Immature natural killer cell (primary cell): ENCODE measurements around the gene SYT2. TPM values are rescaled to one million over a fixed set of nuclear protein-coding genes. Genes with fewer than 3 reads are reported as not detected.
"Not testable (repeated sequence)": the region's sequence is repeated elsewhere in the genome, so short reads cannot be mapped to it uniquely, and the experiment has no call there.

ENCODE experiments used
- DNase-seq, 3 donors: peaks; one replicate each; pipeline ENCODE4 v3.0.0; 2022; ENCODE audit warnings: mixed read lengths in 1 of 3
- H3K27ac Mint-ChIP-seq, 6 donors: one replicate each; pipeline ENCODE4 v1.8.0; 2020; ENCODE audit warnings: mixed read lengths in 6 of 6, mild to moderate bottlenecking in 5 of 6, inconsistent platforms in 4 of 6, moderate library complexity in 3 of 6
- H3K27me3 Mint-ChIP-seq, 3 donors: one replicate each; pipeline ENCODE4 v1.8.0; 2020 to 2021; ENCODE audit warnings: low read depth in 3 of 3, mild to moderate bottlenecking in 3 of 3, mixed read lengths in 3 of 3, moderate library complexity in 3 of 3, inconsistent platforms in 1 of 3
- H3K36me3 Mint-ChIP-seq, 3 donors: one replicate each; pipeline ENCODE4 v1.8.0; 2020; ENCODE audit warnings: mixed read lengths in 3 of 3, inconsistent platforms in 2 of 3, mild to moderate bottlenecking in 2 of 3
- H3K4me1 Mint-ChIP-seq, 2 donors: one replicate each; pipeline ENCODE4 v1.8.0; 2020; ENCODE audit warnings: inconsistent platforms in 2 of 2, mild to moderate bottlenecking in 2 of 2, mixed read lengths in 2 of 2, moderate library complexity in 1 of 2
- H3K4me3 Mint-ChIP-seq, 5 donors: one replicate each; pipeline ENCODE4 v1.8.0; 2020; ENCODE audit warnings: mild to moderate bottlenecking in 5 of 5, mixed read lengths in 5 of 5, inconsistent platforms in 3 of 5, moderate library complexity in 3 of 5
- H3K9me3 Mint-ChIP-seq, 6 donors: one replicate each; pipeline ENCODE4 v1.8.0; 2020; ENCODE audit warnings: mild to moderate bottlenecking in 6 of 6, mixed read lengths in 6 of 6, inconsistent platforms in 4 of 6, moderate library complexity in 3 of 6
- polyA plus RNA-seq, 3 donors: library from polyadenylated mRNA; unstranded; fragments of 300-500 nt; fragmentation: Illumina TruSeq; gene quantifications; one replicate each; pipeline ENCODE4 v1.2.3, GENCODE V29; 2021

The SYT2 gene
- polyA plus RNA-seq, 3 donors from 2014 or later = 0.09 TPM; not detected in 2

GRCh38 chr1:202590975-202591411, 119.3 kb downstream of the SYT2 start:
- H3K27ac Mint-ChIP-seq = no peak overlapping the region
- DNase-seq = no peak
- peaks cover 4 to 12% of the 10 kb centered on the region in 2 donors for H3K4me1 Mint-ChIP-seq
- no peaks in the 10 kb centered on the region for H3K9me3 Mint-ChIP-seq
- no peak overlapping the region for H3K4me3 Mint-ChIP-seq
- H3K36me3 Mint-ChIP-seq = peaks cover 0 to 32% (median 18%) of the 10 kb centered on the region in 3 donors
- peaks cover 0 to 3% (median 2%) of the 10 kb centered on the region in 3 donors for H3K27me3 Mint-ChIP-seq

GRCh38 chr1:202590126-202590525, 120.1 kb downstream of the SYT2 start:
- peaks cover 0 to 30% (median 14%) of the 10 kb centered on the region in 3 donors for H3K36me3 Mint-ChIP-seq
- no peaks in the 10 kb centered on the region for H3K9me3 Mint-ChIP-seq
- no peak for DNase-seq
- peaks cover 4 to 12% of the 10 kb centered on the region in 2 donors for H3K4me1 Mint-ChIP-seq
- peaks cover 0 to 3% (median 2%) of the 10 kb centered on the region in 3 donors for H3K27me3 Mint-ChIP-seq
- H3K27ac Mint-ChIP-seq = no peak overlapping the region
- H3K4me3 Mint-ChIP-seq = no peak overlapping the region

DNA sequence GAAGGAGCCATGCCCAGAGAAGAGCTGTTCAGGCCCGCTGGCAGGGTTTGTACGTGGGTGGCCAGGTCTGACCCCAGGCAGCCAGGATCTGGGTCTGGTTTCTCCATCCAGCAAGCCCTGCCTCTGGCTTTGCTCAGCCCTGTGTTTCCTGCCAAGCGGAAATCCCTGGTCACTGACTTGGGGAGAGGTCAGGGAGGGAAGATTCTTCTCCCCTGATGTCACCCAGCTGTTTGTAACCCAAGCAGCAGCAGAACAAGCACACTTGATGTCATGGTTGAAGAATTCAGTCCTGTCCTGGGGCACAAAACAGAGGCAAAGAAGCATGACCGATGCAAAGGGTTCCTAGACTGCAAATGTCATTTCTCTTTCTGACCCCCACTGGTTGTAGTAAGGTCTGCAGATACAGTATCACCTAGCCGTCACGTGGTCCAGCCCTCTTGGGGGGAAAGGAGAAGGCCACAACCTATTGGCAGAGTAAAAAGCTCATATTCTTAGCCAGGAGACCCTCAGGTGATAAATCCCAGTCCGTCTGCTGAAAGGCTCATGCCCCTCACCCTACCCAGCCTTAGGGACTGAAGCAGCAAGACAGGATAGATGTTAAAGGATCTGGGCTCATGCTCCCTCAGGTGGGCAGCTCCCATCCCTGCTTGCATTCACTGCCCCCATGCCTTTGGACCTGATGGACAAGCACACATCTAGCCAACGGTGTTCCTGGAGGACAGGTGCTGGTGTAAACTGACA, 120.9 kb downstream of the SYT2 start:
- Mint-ChIP-seq H3K27me3 (peaks cover 0 to 3% (median 2%) of the 10 kb centered on the region in 3 donors), H3K27ac (no peak overlapping the region), H3K36me3 (peaks cover under 1 to 28% (median 7%) of the 10 kb centered on the region in 3 donors), H3K9me3 (no peaks in the 10 kb centered on the region), H3K4me1 (peaks cover 4 to 12% of the 10 kb centered on the region in 2 donors), H3K4me3 (no peak overlapping the region)
- DNase-seq = no peak

GRCh38 chr1:202588503-202589189, 121.6 kb downstream of the SYT2 start:
- H3K4me3 Mint-ChIP-seq = no peak overlapping the region
- peak overlapping the region in 1 of 6 donors; percentile 35 for H3K27ac Mint-ChIP-seq
- peaks cover 4 to 12% of the 10 kb centered on the region in 2 donors for H3K4me1 Mint-ChIP-seq
- no peak for DNase-seq
- no peaks in the 10 kb centered on the region for H3K9me3 Mint-ChIP-seq
- peaks cover 0 to 3% (median 2%) of the 10 kb centered on the region in 3 donors for H3K27me3 Mint-ChIP-seq
- peaks cover under 1 to 22% (median 5%) of the 10 kb centered on the region in 3 donors for H3K36me3 Mint-ChIP-seq

DNA sequence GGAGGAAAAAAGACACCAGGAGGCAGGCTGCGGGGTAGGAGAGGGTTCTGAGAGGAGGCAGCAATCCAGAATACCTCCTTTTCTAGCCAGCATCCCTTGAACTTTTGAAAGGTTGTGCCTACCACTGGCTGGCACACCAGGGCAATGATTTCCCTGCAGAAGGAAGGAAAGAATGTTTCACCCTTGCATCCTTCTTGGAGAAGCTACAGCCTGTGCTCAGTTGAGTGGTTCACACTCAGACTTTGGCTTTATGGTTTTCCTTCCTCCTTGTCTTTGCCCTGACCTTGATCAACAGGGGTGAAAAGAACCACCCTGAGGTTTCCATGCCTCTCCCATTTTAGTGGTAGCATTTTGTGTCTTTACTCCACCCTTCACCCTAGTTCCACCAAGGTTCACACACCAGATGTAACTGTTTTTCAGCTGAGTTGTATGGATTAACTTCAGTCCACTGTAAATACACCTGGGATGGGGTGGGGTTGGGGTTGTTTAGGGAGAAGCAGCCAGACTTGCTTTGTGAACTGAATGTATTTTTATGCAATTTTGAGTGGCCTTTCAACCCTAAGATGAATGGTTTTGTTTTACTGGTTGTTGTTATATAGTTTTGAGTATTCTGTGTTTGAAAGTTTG, 122.3 kb downstream of the SYT2 start:
- DNase-seq = no peak
- peaks cover 0 to 3% (median 2%) of the 10 kb centered on the region in 3 donors for H3K27me3 Mint-ChIP-seq
- H3K9me3 Mint-ChIP-seq = no peaks in the 10 kb centered on the region
- H3K4me1 Mint-ChIP-seq = peaks cover 4 to 12% of the 10 kb centered on the region in 2 donors
- no peak overlapping the region for H3K27ac Mint-ChIP-seq
- H3K36me3 Mint-ChIP-seq = peaks cover 0 to 20% (median 5%) of the 10 kb centered on the region in 3 donors
- H3K4me3 Mint-ChIP-seq = no peak overlapping the region

- Mint-ChIP-seq H3K36me3 (peaks cover 5 to 25% (median 5%) of the 10 kb centered on the region in 3 donors), H3K27ac (no peak overlapping the region), H3K27me3 (peaks cover 0 to 3% (median 3%) of the 10 kb centered on the region in 3 donors), H3K4me3 (no peak overlapping the region), H3K9me3 (no peaks in the 10 kb centered on the region), H3K4me1 (peaks cover 4 to 12% of the 10 kb centered on the region in 2 donors)
- no peak for DNase-seq
These were observed 123.4 kb downstream of the SYT2 start for GRCh38 chr1:202586871-202587270.

DNA sequence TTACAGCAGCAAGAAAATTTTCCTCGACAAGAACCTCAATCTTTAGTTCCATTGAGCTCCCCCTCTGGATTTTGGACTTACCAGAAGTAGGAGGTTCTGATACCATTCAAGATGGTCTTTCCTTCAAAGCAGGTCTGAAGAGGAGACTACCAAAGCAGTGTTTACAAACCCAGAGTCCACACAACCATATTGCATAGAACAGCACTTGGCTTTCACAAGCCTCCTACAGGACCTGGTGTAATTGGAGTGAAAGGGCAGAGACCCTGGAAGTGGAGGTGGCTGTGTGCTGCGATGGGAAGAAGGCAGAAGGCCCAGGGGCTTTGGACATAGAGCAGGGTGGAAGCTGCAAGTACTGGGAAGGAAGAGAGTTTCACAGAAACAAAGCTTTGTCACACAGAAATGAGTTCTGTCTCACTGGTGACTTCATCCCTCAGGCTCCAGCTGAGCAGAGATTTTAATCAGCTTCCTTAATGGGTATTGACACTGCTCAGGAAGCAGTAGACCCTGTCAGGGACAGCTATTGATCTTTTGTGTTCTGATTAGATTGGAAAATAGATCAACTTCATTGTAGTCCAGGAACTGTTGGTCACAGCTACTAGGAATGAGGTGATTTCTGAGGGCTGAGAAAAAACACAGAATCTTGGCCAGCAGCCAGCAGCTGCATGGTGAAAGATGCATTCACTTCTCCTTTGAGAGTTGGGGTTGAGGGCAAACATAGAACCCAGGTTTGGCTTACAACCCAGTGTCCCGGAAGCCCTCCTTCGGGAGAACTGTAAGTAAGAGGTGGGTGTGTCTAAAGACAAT, 124.0 kb downstream of the SYT2 start:
- Mint-ChIP-seq H3K36me3 (peaks cover 9 to 31% (median 12%) of the 10 kb centered on the region in 3 donors), H3K4me3 (no peak overlapping the region), H3K27me3 (peaks cover 0 to 3% (median 3%) of the 10 kb centered on the region in 3 donors), H3K4me1 (peaks cover 4 to 12% of the 10 kb centered on the region in 2 donors), H3K27ac (peak overlapping the region in 2 of 6 donors; percentile 35 to 80), H3K9me3 (no peaks in the 10 kb centered on the region)
- no peak for DNase-seq

DNA sequence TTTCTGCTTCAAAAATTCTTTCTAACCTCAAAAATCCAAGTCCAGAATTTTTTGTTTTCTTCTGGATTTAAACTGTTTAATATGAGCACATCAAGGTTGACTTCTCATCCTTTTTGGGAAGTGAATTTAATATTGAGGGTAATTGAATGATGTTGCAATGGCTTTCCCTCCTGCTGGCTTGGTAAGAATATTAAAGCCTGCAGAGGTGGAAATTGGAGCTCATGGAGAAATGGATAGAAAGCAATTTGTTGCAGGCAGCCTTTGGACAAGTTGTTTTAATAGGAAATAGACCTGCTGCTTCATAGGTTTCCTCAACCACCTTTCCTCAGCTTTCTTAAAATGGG, 124.7 kb downstream of the SYT2 start:
- H3K4me3 Mint-ChIP-seq = no peak overlapping the region
- peaks cover 0 to 3% (median 3%) of the 10 kb centered on the region in 3 donors for H3K27me3 Mint-ChIP-seq
- no peak for DNase-seq
- peaks cover 15 to 38% (median 18%) of the 10 kb centered on the region in 3 donors for H3K36me3 Mint-ChIP-seq
- H3K4me1 Mint-ChIP-seq = peaks cover 4 to 12% of the 10 kb centered on the region in 2 donors
- no peaks in the 10 kb centered on the region for H3K9me3 Mint-ChIP-seq
- H3K27ac Mint-ChIP-seq = no peak overlapping the region

GRCh38 chr1:202584707-202585589, 125.3 kb downstream of the SYT2 start:
- no peak overlapping the region for H3K27ac Mint-ChIP-seq

DNA sequence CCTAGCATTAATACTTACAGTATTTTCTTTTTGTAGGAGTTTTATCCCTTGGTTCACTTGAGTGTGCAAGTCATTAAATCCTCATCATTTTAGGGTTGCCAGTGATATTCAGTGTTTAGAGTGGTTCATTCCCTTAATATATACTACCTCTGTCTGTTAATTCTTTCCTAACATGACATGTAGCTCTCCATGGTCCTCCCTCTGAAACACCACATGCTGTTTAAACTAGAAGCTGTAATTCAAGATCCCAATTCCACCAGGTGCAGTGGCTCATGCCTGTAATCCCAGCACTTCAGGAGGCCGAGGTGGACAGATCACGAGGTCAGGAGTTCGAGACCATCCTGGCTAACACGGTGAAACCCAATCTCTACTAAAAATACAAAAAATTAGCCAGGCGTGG, 127.9 kb downstream of the SYT2 start:
- not testable (repeated sequence) for H3K4me3 Mint-ChIP-seq, H3K9me3 Mint-ChIP-seq, DNase-seq, H3K4me1 Mint-ChIP-seq, H3K27me3 Mint-ChIP-seq, H3K27ac Mint-ChIP-seq
- H3K36me3 Mint-ChIP-seq = peaks cover 19 to 41% (median 23%) of the 10 kb centered on the region in 3 donors

More at GRCh38 chr1:202584707-202585589, 125.3 kb downstream of the SYT2 start:
- Mint-ChIP-seq H3K27me3 (peaks cover 0 to 3% (median 3%) of the 10 kb centered on the region in 3 donors), H3K4me1 (peaks cover 4 to 12% of the 10 kb centered on the region in 2 donors), H3K4me3 (no peak overlapping the region), H3K9me3 (no peaks in the 10 kb centered on the region), H3K36me3 (peaks cover 18 to 43% (median 19%) of the 10 kb centered on the region in 3 donors)
- DNase-seq = no peak

GRCh38 chr1:202580619-202581018, 129.6 kb downstream of the SYT2 start:
- no peak for DNase-seq
- Mint-ChIP-seq H3K4me3 (no peak overlapping the region), H3K36me3 (peaks cover 19 to 34% (median 23%) of the 10 kb centered on the region in 3 donors), H3K27me3 (peaks cover 0 to 1% (median 0%) of the 10 kb centered on the region in 3 donors), H3K9me3 (no peaks in the 10 kb centered on the region), H3K4me1 (no peaks in the 10 kb centered on the region), H3K27ac (no peak overlapping the region)

DNA sequence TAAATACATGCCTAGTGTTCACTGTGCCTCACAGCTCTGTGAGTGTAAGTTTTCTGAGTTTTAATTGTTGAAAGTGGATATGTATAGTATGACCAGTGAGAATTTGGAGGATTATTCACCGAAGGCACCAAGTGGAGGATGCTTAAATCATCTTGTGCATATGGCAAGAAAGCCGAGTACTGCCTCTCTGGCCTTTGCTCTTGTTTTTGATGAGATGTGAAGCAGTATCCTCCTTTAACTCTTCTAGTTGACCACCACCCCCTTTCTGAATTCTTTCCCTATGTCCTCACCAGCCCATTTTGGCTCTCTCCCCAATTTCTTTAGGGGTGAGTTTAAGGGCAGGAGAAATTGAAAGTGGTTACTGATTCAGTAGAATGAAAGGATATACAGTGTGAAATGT, 130.4 kb downstream of the SYT2 start:
- H3K36me3 Mint-ChIP-seq = peaks cover 19 to 39% (median 23%) of the 10 kb centered on the region in 3 donors

More for the DNA sequence above, 130.4 kb downstream of the SYT2 start:
- no peak overlapping the region for H3K27ac Mint-ChIP-seq
- no peak for DNase-seq
- no peaks in the 10 kb centered on the region for H3K9me3 Mint-ChIP-seq
- no peaks in the 10 kb centered on the region for H3K4me1 Mint-ChIP-seq
- peaks cover 0 to 1% (median 0%) of the 10 kb centered on the region in 3 donors for H3K27me3 Mint-ChIP-seq
- H3K4me3 Mint-ChIP-seq = no peak overlapping the region
